IPS-11a (cell line): Measurements from ENCODE around the gene LCN12.
A peak's percentile ranks its signal among the peaks of the same experiment; 100 is the strongest.

Experiments used
- H3K4me3 ChIP-seq: one replicate; pipeline ENCODE4 v1.5.1; 2013; ENCODE audit warnings: low read depth, low read length, control low read depth

The LCN12 gene

DNA sequence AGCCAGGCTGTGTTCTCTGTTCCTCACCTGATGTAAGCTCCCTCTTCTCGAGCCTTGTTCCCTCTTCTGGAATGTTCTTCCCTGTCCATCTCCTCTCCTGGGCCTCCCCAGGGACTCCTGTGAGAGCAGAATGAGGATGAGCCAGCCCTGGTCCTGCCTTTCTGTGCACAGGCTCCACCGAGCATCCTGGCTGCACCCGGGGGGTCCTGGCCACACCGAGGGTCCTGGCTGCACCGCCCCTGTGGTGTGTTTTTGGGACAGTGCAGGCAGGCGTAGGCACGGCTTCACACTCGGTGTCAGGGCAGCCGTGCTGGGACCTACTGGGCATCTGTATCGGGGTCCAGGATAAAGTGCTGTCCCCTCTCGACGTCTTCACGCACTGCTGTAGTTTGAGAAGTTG is 25.3 kb upstream of the LCN12 start:
- no peak overlapping the region for H3K4me3 ChIP-seq

- no peak overlapping the region for H3K4me3 ChIP-seq
These were observed 24.5 kb upstream of the LCN12 start for GRCh38 chr9:136927343-136928271.

GRCh38 chr9:136928591-136928990 is 23.5 kb upstream of the LCN12 start:
- H3K4me3 ChIP-seq, result no peak overlapping the region

DNA sequence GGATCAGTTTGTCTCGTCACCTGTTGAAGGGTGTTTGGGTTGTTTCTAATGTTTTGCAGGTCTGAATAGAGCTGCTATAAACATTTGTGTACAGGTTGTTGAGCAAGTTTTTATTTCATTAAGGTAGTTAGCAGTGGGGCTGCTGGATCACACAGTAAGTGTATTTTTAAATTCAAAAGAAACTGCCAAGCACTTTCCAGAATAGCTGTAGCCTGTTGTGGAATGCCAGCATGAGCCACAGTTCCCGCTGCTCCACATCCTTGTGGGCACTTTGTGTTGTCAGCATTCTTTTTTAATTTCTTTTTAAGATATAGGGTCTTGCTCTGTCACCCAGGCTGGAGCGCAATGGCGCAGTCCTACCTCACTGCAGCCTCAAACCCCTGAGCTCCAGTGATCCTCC is 22.1 kb upstream of the LCN12 start:
- no peak overlapping the region for H3K4me3 ChIP-seq

GRCh38 chr9:136931611-136932130 is 20.4 kb upstream of the LCN12 start:
- no peak overlapping the region for H3K4me3 ChIP-seq

DNA sequence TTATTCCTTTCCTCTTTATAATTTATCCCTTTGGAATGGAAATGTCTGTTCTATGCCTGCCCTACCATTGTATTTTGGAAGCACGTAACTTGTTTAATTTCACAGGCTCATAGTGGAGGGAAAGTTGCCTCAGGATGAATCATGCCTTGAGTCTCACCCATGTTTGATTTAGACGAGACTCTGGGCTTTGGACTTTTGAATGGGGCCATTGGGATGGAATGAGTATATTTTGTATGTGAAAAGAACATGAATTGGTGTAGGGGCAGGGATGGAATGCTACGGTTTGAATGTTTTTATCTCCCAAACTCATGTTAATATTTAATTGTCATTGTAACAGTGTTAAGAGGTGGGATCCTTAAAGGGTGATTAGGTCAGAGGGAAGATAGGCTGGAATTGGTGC is 17.8 kb upstream of the LCN12 start:
- H3K4me3 ChIP-seq, result no peak overlapping the region

DNA sequence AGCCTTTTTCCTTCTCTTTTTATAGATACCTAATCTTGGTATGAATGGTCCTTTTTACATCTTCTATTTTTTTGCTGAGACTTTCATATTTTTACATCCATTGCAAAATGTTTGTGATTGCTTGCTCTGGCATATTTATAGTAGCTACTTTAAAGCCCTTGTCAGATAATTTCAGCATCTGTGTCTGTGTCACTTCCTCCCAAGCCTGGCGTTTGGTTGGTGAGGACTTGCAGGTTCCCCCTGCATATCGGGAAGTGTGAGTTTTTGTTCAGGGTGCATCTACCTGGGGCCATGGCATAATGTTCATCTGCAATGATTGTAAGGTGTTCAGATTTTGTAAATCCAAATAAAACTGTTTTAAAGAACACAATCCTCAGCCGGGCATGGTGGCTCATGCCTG is 16.4 kb upstream of the LCN12 start:
- no peak overlapping the region for H3K4me3 ChIP-seq

DNA sequence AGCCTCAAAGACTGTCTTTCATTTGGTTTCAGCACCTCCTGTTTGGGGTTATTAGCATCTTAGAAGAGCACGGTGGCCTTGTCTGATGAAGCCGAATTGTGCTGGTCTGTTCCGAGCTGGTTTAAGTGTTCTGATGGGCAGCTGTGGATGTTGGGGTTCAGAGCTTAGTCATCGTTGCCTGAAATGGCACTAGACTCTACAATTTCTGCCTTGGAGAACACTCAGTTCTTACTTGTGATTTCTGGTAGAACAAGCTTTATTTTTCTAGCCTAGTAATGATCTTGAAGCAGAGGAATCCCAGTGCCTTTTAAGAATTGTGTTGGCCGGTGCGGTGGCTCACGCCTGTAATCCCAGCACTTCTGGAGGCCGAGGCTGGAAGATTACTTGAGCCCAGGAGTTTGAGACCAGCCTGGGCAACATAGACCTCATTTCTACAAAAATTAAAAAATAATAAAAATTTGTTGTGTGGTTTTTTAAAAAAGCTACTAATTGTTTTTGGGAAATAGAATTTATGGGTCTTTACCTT is 15.4 kb upstream of the LCN12 start:
- no peak overlapping the region for H3K4me3 ChIP-seq

- H3K4me3 ChIP-seq, result no peak overlapping the region
These were observed 14.7 kb upstream of the LCN12 start for GRCh38 chr9:136937186-136938001.

DNA sequence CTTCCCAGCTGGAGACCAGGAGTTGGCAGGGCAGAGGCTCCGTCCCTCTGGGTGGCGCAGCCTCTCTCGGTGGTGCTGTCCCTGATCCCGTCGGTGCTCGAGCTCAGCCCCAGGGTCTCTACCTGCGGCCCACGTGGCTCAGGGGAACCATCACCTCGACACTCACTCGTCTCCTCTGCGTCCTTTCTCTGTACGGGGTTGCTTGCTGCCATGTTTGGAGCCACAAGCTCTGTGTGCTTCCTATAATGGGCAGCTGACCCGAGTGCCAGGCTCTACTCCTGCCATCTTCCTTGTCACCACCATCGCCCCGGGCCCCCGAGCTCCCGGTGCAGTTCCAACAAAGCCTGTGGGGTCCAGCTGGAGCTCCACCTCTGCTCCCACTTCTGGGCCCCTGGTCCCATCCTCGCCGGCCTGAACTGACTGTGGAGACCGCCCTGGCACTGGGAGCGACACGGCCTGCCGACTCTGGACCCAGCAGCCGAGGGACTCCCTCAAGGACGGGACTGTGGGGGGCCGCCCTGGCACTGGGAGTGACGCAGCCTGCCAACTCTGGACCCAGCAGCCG is 12.6 kb upstream of the LCN12 start:
- no peak overlapping the region for H3K4me3 ChIP-seq

GRCh38 chr9:136939996-136940525 is 12.0 kb upstream of the LCN12 start:
- H3K4me3 ChIP-seq, result no peak overlapping the region

DNA sequence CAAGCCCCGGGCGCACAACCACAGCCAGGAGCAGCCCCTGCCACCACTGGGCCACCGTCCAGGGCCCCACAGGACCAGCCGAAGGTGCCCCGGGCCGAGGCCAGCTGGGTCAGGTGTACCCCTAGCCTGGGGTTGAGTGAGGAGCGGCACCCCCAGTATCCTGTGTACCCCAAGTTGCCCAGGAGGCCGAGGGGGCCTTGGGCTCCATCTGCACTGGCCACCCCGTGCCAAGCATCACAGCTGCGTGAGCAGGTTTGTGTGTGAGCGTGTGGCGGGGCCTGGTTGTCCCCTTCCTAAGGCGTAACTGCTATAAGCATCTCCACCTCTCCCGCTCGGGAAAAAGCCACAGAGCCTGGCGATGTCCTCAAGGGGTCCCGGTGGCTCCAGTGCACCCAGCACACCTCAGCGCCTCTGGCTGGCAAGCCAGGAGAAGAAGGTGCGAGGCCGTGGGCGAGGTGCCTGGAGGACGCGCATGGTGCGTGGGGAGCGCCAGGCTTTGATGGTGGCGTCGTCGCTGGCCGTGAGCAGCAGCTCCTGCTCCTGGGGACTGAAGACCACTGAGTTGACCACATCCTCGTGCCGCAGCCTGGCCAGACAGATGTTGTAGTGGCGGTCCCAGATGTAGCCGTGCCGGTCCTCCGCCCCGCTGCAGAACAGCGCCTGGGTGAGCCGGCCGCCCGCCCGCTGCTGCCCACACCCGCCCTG is 11.4 kb upstream of the LCN12 start:
- no peak overlapping the region for H3K4me3 ChIP-seq

DNA sequence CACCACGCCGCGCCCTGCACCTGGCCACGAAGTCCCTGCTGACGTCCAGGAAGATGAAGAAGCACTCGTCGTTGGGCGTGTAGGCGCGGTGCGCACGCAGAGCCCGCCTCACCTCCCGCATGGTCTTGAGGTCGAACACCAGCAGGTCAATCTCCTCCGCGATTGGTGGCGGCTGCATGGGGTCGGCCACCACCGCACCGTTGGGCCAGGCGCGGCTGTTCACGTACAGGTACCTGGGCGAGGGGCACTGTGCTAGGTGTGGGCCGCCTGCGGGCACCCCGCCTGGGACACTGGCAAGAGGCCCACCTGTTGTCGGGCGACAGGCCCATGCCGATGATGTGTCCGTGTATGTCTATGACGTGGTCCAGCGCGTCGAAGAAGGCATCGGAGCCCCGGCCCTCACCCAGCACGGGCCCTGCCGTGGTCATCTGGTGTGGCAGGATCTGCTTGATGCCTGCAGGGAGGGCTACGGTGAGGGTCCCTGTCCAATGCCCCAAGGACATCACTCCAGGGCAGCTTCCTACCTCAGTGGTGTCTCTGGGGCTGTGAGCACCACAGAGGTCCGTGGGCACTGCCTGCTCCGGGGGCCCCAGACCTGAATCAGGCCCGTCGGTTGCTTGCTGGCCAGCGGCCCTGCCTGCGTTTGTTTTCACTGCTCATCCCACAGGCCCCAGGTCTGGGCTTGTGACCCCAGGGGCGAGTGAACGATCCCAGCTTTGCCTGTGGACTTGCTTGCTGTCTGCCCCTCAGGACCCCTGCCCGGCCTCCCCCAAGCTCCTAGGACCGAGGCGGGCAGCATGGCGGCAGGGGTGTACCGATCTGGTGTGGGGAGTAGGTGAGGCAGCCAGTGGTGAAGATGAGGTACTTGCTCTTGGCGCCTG is 10.6 kb upstream of the LCN12 start:
- H3K4me3 ChIP-seq, result no peak overlapping the region

GRCh38 chr9:136942112-136942880 is 9.8 kb upstream of the LCN12 start:
- H3K4me3 ChIP-seq, result no peak overlapping the region

- no peak overlapping the region for H3K4me3 ChIP-seq
These were observed 9.2 kb upstream of the LCN12 start for GRCh38 chr9:136942881-136943230.

GRCh38 chr9:136943291-136944211 is 8.5 kb upstream of the LCN12 start:
- H3K4me3 ChIP-seq, result peak overlapping the region; percentile 61

- H3K4me3 ChIP-seq, result peak overlapping the region; percentile 61
These were observed 7.9 kb upstream of the LCN12 start for GRCh38 chr9:136944212-136944518.
